Amniotic epithelial cell (primary cell): ENCODE results near the gene LPIN1.
"Not testable (repeated sequence)": the region's sequence is repeated elsewhere in the genome, so short reads cannot be mapped to it uniquely, and the experiment has no call there.

Experiments used
- DNase-seq: peaks from one replicate; pipeline ENCODE4 v3.0.0-alpha.2; 2010; ENCODE audit warnings: low read depth

Gene LPIN1

GRCh38 chr2:11715987-11716652 lies 30.3 kb upstream of the LPIN1 start:
- no peak for DNase-seq

DNA sequence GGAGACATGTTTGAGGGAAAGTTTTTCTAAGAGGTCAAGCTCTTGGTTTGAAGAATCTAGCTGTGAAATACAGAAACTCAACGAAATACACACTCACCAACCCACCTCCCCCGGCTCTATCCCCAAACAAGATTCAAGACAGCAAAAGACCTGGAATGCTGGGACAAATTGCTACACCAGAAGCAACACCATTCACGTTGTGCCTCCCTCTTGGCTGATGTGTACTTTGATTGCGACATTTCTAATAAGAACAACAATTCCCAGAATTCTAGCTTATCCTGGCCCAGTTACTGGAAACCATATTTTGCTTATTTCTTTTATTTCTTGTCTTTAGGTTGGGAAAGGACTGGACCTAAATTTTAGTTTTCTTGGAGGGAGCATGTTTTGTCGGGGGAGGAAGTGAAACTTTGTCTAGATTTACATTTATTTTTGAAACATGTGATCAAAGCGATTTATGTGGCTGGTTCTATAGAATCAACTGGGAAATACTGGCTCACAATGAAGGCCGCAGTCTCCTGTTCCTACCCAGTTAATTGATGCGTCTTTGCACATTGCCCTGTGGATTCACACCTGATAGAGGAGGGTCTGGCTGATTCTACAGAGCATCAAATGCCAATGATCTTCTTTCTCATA lies 29.6 kb upstream of the LPIN1 start:
- peak; percentile 80 for DNase-seq

- no peak for DNase-seq
Observed at GRCh38 chr2:11717623-11718022, 28.8 kb upstream of the LPIN1 start.

DNA sequence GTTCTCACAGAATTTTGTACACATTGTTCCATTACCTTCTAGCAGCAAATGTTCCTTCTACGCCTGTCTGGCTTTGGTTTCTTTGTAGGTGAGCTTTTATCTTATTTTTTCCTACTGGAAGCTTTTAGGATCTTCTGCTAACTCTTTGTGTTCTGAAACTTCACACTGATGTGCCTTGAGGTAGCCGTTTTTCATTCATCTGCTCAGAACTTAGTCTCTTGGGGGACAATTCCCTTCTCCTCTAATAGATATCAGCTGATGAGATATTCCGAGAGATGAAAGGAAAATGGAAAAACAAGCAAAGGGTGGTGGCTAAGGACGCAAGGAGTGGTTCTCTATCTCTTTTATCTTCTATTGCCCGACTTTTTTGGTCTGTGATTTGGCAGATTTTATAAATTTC lies 27.8 kb upstream of the LPIN1 start:
- no peak for DNase-seq

GRCh38 chr2:11719230-11719977 lies 27.0 kb upstream of the LPIN1 start:
- no peak for DNase-seq

DNA sequence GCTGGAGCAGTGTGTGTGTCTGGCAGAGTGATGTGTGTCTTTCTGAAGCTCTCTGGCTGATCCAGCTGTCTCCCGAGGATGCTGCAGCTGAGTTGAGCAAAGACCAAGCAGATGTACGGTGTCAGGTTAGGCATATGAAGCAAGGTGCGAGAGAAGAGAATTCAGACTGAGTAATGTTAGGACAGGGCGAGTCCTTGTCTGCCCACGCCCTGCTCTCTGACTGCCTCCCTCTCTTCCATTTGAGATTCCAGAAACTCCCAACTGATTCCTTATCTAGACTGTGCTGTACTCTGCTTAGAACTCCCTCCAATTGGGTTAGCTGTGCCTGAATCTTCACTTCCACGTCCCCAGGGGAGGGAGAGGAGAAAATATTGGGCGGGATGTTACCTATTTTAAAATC lies 25.7 kb upstream of the LPIN1 start:
- no peak for DNase-seq

DNA sequence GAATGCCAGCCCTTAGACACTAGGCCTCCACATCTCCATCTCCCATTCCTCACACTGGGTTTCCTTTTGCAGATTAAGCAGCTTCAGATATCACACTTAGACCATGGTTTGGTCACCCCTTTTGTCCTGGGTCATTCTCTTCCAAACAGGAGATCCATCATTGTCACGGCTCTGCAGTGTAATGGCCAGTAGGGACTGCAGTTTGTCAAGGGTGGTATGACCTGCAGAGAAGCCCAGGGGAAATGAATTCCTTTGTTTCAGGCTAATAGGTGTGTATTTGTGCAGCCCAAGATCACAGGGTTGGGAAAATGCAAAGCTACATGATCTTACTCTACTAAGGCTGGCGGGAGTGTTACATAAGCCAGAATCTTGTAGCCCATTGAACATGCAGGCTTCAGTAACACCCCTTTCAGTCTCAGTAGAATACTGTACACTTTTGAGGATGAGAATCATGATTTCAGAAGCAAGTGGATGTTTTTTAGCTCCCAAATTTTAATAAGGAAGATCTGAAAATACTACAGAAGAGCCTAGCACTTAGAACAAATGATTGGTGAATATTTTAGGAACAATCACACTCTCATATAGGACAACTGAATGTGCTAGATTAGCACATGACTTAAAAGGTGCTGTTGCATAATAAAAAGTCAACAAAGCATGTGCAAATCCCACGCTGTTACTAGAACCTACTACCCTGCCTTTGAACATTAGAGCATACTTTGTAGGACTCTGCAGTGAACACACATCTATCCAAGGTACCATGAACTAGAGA lies 24.0 kb upstream of the LPIN1 start:
- no peak for DNase-seq

DNA sequence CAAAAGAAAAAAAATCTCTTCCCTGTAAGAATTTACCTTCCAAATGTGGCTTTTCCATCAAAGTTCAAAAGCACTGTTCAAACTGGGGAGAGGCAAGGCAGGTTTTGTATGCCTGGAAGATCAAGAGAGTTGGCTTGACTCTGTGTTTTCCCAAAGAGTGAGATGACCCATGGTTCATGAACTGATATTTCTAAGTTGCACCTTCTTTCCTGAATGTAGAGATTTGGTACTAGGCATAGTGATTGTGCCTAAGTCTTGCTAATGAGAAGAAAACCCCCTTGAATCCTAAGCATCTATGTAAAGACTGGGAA lies 23.4 kb upstream of the LPIN1 start:
- DNase-seq: no peak

DNA sequence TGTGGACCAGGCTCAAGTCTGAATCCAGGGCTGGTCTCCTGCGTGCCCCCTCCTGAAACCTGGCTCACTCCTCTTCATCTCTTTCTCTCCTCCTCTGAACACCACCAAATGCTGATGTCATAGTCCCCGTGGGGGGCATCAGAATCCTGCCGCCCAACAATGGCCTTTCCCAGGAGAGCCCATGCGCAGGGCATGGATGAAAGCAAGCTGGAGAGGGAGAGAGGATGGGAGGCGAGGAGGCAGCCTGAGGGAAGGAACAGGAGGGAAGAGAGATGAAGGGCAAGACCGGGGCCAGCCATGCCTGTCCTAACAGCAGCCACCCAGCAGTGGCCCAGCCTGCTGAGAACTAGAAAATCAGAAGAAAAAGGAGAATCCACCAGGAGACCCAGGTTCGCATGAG lies 22.3 kb upstream of the LPIN1 start:
- no peak for DNase-seq

- peak; percentile 36 for DNase-seq
Observed at GRCh38 chr2:11726384-11726783, 20.0 kb upstream of the LPIN1 start.

DNA sequence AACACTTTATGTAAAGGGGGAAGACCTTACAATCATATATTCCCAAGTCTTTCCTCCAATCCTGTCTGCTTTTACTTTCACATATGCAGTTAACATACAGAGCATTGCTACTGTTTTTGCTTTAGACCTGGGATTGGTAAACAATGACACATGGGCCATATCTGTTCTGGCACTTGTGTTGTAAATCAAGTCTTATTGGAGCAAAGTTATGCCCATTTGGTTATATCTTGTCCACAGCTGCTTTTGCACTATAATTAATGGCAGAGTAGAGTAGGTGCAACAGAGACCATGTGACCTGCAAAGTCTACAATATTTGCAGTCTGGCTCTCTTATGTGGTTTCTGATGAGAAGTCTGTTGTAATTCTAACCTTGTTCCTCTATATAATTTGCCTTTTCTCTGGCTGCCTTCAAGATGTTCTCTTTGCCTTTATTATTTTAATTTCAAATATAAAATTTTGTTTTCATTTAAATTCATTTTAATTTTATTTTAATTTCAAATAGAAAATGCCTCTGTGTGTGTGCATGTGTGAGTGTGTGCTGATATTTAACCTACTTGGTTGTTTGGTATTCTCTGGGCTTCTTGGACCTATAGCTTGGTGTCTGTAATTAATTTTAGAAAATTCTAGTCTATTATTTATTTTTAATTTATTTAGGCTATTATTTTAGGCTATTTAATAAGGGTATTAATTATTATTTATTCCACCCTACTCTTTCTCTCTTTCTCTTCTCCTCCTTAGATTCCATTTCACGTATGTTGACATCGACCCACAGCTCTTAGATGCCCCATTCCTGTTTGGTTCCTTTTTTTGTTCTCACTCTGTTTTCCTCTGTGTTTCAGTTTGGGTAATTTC lies 16.8 kb upstream of the LPIN1 start:
- no peak for DNase-seq

DNA sequence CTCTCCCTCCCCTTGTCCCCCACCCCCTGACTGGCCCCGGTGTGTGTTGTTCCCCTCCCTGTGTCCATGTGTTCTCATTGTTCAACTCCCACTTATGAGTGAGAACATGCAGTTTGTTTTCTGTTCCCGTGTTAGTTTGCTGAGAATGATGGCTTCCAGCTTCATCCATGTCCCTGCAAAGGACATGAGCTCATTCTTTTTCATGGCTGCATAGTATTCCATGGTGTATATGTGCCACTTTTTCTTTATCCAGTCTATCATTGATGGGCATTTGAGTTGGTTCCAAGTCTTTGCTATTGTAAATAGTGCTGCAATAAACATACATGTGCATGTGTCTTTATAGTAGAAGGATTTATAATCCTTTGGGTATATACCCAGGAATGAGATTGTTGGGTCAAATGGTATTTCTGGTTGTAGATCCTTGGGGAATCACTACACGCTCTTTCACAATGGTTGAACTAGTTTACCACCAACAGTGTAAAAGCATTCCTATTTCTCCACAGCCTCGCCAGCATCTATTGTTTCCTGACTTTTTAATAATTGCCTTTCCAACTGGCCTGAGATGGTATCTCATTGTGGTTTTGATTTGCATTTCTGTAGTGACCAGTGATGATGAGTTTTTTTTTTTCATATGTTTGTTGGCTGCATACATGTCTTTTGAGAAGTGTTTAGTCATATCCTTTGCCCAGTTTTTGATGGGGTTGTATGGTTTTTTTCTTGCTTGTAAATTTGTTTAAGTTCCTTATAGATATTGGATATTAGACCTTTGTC lies 15.0 kb upstream of the LPIN1 start:
- not testable (repeated sequence) for DNase-seq

GRCh38 chr2:11732587-11732986 lies 13.8 kb upstream of the LPIN1 start:
- no peak for DNase-seq

DNA sequence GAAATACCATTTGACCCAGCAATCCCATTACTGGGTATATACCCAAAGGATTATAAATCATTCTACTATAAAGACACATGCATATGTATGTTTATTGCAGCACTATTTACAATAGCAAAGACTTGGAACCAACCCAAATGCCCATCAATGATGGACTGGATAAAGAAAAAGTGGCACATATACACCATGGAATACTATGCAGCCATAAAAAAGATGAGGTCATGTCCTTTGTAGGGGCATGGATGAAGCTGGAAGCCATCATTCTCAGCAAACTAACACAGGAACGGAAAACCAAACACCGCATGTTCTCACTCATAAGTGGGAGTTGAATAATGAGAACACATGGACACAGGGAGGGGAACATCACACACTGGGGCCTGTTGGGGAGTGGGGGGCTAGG lies 8.6 kb upstream of the LPIN1 start:
- DNase-seq: not testable (repeated sequence)

DNA sequence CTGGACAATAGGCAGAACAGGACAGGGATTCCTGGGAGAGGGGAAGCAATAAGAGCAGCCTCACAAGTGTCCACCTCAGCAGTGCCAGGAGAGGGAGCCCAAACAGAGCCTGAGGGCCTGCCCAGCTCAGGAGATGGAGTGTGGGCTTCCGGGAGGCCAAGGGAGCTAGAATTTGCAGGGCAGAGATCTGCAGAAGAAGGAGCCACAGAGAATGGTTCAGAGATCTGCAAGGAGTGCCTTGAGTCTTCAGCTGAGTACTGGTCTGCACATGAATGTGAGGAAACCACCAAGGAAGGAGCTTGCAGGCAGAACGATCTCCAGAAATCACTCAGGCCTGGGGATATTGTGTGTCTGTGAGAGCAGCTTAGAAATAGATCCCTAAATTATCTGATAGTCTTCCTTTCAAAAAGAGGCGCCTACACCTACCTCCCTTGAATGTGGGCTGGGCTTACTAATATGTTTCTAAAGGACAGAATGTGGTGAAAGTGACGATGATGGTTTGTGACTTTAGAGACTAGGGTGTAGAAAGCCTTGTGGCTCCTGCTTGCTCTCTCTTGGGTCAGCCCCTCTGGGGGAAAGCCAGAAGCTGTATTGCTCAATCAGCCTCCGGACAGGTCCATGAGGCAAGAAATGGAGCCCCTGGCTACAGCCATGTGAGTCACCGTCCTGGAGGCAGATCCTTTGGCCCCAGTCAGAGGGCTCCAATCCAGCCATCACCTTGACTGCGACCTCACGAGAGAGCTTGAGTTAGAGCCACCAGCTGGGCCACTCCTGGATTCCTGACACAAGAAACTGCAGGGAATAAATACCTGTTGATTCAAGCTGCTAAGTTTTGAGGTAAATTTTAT lies 7.6 kb upstream of the LPIN1 start:
- DNase-seq: peak; percentile 90

DNA sequence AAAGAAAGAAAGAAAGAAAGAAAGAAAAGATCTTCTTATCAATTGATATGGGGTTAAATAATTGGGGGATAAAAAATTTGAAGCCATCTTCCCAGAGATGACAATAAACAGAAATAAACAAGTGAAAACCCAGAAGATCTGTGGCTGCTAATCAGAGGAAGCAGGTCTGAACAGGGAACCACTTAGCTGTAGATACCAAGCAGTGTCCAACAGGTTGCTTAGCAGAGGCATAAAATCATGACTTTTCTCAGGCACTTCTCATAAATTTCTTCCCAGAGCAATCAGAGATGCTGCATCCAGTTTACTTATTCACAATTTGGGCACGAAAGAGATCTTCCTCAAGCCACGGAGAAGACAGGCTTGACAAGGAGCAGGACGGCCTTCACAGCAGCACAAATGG lies 5.7 kb upstream of the LPIN1 start:
- DNase-seq: no peak

DNA sequence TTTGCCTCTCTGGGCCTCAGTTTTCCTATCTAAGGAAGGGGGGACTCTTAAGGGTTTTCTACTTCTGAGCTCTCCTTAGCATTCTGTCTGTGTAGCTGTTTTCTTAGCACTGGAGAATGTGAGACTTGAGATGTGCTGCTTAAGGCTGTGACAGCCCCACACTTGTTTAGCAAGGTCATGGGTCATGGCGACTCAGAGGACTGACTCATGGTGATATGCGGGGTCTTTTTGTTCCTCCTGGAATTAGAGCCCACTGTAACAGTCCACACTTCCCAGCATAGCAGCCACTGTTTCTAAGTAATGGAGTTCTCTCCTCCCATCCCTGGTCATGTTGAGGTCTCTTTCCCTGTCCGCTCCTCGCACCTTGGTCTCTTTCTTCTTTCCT lies 4.1 kb upstream of the LPIN1 start:
- no peak for DNase-seq

GRCh38 chr2:11742702-11743357 lies 3.6 kb upstream of the LPIN1 start:
- no peak for DNase-seq

- DNase-seq: no peak
Observed at GRCh38 chr2:11743366-11743765, 3.1 kb upstream of the LPIN1 start.
